HG03060 (cell line): ENCODE data around the gene NACC1.

Experiments
- ATAC-seq: cut with Tn5 transposase; IDR thresholded peaks from one replicate; pipeline ENCODE4 v1.9.1; 2021; ENCODE audit warnings: low read depth, moderate number of reproducible peaks; ENCODE audit not compliant: unreplicated experiment

The NACC1 gene

GRCh38 chr19:13087795-13088537 is 30.1 kb upstream of the NACC1 start:
- ATAC-seq, result no peak

- no peak for ATAC-seq
Measured at GRCh38 chr19:13089139-13089856, 28.8 kb upstream of the NACC1 start.

DNA sequence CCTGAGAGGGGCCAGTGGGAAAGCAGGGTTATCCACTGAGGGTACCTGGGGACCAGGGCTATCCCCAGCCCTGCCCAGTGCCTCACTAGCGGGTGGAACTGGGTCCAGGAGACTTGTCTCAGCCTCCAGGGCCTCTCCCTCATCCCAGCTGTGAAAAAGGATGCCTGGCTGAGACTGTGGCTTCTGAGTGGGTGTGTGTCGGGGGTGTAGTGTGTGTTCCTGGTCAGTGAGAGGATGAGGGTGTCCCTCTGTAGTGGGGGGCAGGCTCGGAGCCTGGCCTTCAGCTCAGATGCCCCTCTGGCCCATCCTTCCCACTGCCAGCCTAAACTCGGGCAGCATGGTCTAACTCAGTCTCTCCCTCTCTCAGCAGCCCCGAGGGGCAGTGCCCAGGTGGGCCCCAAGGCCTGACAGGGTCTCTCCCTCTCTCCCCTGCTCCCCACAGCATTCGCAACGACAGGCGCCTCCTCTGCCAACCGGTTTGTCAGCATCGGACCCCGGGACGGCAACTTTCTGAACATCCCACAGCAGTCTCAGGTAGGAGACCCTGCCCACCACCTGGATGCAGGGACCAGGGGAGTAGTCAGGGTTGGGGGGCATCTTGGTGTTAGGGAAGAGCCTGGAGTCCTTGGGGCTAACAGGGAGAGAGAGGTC is 28.1 kb upstream of the NACC1 start:
- no peak for ATAC-seq

GRCh38 chr19:13090511-13091231 is 27.4 kb upstream of the NACC1 start:
- ATAC-seq, result no peak

DNA sequence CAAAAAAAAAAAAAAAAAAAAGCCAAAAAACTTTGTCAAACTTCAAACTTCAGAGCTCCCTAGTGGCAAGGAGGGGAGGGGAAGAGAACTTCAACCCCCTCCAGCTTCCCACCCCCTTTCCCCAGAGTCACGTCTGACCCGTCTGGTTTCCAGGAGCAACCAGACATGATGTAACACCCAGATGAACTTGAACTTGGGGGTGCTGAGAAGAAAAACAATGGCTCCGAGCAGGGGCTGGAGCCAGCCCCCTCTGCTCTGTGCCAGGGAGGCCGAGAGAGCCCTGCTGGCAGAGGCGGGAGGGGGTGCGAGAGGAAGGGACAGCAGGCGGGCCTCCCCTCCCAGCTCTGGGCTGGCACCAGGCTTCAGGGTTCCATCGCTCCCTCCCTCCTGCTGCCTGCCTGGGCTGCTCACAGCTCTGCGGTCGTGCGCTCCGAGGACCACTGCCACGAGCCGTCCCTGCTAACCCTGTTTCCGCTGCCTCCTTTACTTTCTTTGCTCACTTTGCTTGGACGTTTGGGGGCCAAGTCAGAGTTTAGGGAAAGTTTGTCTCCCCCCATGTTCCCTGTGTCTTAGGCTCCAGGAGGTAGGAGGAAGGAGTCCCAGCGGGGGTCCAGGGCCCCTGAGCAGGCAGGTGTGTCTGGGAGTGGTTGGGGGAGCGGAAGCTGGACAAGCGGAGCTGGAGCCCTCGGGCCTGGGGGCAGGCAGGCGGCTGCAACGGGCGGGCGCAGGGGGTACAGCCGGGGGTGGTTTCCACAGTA is 26.5 kb upstream of the NACC1 start:
- ATAC-seq, result no peak

- no peak for ATAC-seq
Measured at GRCh38 chr19:13092158-13092543, 25.9 kb upstream of the NACC1 start.

- no peak for ATAC-seq
Measured at GRCh38 chr19:13092606-13093235, 25.3 kb upstream of the NACC1 start.

DNA sequence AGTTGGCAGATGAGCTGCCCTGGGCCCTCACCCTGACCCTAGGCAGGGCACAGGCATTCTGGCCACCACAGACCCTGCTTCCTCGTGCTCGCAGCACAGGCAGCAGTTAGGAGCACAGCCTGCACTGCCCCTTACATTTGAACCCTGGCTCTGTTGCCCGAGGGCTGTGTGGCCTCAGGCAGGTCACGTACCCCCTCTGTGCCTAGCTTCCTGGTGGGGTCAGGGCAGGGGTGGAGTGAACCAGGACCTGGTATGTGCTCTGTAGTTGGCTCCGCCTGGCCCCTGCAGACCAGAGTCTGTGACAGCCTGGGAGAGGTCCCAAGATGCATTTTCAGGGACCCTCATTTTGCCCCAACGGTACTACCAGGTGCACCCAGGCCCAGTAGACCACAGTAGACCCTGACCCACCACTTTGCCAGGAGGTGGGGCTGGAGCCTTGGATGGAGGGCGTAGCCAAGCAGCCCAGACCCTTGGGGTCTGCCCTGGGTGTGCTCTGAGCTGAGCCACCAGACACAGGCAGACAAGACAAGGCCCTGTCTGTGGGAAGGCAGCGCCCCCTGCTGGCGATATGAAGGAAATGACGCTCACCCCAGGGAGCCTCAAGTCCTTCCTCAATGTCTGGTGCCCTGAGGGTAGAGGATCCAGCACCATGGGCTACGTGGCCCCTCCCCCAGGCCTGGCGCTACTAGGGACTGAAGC is 24.5 kb upstream of the NACC1 start:
- no peak for ATAC-seq

GRCh38 chr19:13094106-13094504 is 24.0 kb upstream of the NACC1 start:
- no peak for ATAC-seq

DNA sequence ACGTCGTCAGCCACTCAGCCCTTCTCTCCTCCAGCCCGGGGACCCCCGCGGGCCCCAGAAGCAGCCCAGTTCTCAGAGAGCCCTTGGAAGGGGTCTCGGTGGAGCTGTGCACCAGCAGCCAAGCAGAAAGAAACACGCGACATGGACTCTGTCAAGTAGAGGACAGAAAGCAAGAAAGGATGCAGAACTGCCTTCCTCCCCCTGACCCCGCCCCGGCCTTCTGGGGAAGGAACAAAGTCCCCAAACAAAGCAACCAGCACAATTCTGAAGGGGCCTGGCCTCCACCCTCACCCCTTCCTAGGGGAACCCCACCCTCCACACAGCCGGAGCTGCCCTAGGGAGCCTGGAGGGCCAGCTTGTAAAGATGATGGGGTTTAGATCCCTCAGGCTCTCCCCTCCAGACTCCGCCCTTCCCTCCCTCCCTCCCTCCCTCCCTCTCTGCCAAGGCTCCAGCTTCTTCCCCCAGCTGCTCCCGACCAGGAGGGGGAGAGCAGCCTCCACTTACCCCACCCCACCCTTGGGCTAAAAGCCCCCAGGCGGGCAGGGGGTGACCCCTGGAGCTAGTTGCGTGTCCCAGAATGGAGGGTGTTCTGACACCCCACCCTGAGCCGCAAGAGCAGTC is 23.2 kb upstream of the NACC1 start:
- no peak for ATAC-seq

DNA sequence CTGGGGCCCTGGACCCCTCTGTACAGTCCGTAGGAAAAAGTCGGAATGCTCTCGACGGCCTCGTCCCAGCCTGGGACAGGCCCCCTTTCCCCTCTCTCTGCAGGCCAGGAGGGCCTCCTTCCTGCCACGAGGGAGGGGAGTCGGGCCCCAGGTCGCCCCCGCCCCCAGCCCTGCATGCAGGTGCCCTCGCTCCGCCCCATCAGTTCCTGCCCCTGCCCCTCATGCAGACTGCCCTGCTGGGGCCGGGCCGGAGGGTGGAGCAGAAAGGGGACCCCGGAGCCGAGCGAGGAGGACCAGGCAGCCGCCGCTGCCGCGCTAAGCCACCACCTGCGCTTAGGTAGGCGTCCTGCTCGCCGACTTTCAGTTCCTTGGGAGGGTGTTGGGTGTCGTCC is 22.7 kb upstream of the NACC1 start:
- ATAC-seq, result no peak

- ATAC-seq, result no peak
Measured at GRCh38 chr19:13095934-13096927, 21.8 kb upstream of the NACC1 start.

GRCh38 chr19:13097033-13097462 is 21.0 kb upstream of the NACC1 start:
- no peak for ATAC-seq

- no peak for ATAC-seq
Measured at GRCh38 chr19:13097463-13098258, 20.4 kb upstream of the NACC1 start.

DNA sequence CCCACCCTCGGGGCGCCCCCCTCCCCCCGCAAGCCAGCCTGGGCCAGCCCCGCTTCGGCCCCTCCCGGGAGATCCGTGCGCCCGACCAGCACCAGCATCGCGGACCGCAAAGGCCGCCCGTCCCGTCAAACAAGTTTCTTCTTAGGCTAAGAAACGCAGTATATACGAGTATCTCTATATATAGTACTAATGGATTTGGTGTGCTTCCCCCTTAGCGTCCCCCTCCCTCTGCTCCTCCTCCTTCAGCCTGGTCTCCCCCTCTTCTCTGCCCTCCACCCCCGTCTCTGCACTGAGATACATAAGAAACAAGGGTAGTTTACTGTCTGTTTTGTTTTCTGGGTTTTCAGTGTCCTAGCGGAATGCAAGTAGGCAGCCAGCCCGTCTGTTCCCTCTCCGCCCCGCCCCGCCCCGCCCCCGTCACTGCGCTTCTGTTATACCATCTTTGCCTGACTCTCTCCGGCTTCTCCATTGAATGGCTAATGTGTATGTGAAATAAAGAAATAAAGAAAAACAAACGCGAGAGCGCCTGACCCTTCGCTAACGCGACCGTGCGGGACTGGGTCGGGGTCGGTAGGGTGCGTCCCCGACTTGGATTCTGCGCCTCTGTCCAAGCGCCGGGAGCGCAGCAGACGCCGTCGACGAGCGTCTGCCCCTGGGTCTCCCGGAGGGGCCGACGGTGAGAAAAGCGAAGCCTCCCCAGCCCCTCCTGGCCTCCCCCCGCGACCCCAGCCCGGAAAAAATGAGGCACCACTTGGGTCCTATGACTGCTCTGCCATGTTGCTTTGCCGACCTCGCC is 19.6 kb upstream of the NACC1 start:
- ATAC-seq, result no peak
